ENCODE data around the gene TGFB1I1. TPM values are rescaled to one million over a fixed set of nuclear protein-coding genes. Genes with fewer than 3 reads are reported as not detected.

TGFB1I1 gene
- total and polyA plus RNA-seq, 2 of the 13 experiments (the other 11 are each of a cell fraction or from before 2014, with no cell fraction given): 0.80 to 2.9 TPM

GRCh38 chr16:31472709-31473203 is 804 bp downstream of the TGFB1I1 start (continued):
- TF ChIP-seq ZNF891 (CRISPR knock-in tag; IDR thresholded peaks at IDR 0.05) (peak; percentile 100), ZNF142 (CRISPR knock-in tag; IDR thresholded peaks at IDR 0.05) (no peak), ETS1 (CRISPR knock-in tag; IDR thresholded peaks at IDR 0.05) (no peak), ZBTB33 (CRISPR knock-in tag; IDR thresholded peaks at IDR 0.05) (peak; percentile 98), ZNF567 (CRISPR knock-in tag; IDR thresholded peaks at IDR 0.05; ENCODE audit: borderline replicate concordance) (no peak), CTCF (CRISPR knock-in tag; IDR thresholded peaks at IDR 0.05) (peak; percentile 68), NFIB (CRISPR knock-in tag; IDR thresholded peaks at IDR 0.05; ENCODE audit: borderline replicate concordance) (no peak), ZNF720 (CRISPR knock-in tag; IDR thresholded peaks at IDR 0.05) (0 out of 2 replicates have a peak, but pooled peaks have one; percentile 42), SAP130 (CRISPR knock-in tag; IDR thresholded peaks at IDR 0.05; ENCODE audit: low read depth) (no peak), ZNF776 (CRISPR knock-in tag; IDR thresholded peaks at IDR 0.05) (peak; percentile 70; the same call in 1 of the 2 replicates), ELF4 (CRISPR knock-in tag; IDR thresholded peaks at IDR 0.05; ENCODE audit: borderline replicate concordance) (no peak), SP2 (CRISPR knock-in tag; IDR thresholded peaks at IDR 0.05) (no peak), NFYB (CRISPR knock-in tag; IDR thresholded peaks at IDR 0.05) (peak; percentile 72), NFYC (CRISPR knock-in tag; IDR thresholded peaks at IDR 0.05) (peak; percentile 67; the same call in 1 of the 2 replicates), ZNF576 (CRISPR knock-in tag; IDR thresholded peaks at IDR 0.05) (no peak), HNRNPLL (IDR thresholded peaks at IDR 0.05; ENCODE audit: low read depth, low read length, poor library complexity, severe bottlenecking) (no peak), EP300 (IDR thresholded peaks at IDR 0.05; ENCODE audit: low read depth in 2 of 2, low read length in 2 of 2) (no peak), EP300 (CRISPR knock-in tag; IDR thresholded peaks at IDR 0.05; ENCODE audit: borderline replicate concordance) (0 out of 2 replicates have a peak, but pooled peaks have one; percentile 15), DRAP1 (CRISPR knock-in tag; IDR thresholded peaks at IDR 0.05) (no peak)
